GM19438 (cell line): ENCODE data around the gene FRMD5.

ENCODE experiments used
- ATAC-seq: cut with Tn5 transposase; IDR thresholded peaks from one replicate; pipeline ENCODE4 v1.9.1; 2021; ENCODE audit warnings: low read depth; ENCODE audit not compliant: unreplicated experiment

FRMD5 gene

DNA sequence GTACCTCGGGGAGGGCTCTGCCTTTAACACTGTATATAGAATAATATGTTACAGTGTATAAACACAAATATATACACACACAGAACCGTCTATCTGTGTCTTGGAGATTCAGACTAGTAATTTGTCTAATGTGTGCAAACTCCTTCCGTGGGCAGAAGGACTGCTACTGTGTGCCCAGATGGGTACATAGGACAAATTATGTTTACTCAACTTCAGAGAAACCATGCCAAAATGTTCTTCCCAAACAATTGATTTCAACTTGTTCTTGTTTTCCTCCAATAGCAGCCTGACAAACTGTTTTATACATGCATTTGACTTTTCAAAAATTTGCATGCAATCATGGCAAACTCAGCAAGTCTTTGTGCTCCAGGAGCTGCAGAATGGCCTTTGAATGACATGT lies 97.5 kb downstream of the FRMD5 start:
- ATAC-seq = no peak

GRCh38 chr15:44096596-44096995 lies 98.5 kb downstream of the FRMD5 start:
- ATAC-seq = no peak

DNA sequence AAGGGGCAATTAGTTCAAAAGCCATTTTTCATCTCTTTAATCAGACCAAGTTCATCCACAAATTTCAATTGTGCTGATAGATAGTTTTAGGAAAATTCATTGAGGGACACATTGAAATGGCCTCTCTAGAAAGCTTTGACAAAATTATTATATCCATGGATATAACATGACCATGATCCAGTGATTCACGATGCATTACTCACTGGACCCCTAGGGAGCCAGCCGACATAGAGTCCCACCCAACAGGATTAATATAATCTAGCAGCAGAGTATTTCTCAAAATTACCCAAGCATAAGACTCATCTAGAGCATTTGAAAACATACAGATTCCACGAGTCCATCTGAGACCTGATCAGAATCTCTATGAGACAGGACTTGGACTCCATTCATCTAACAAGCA lies 100.3 kb downstream of the FRMD5 start:
- no peak for ATAC-seq

GRCh38 chr15:44093836-44094235 lies 101.2 kb downstream of the FRMD5 start:
- no peak for ATAC-seq

GRCh38 chr15:44092221-44092620 lies 102.8 kb downstream of the FRMD5 start:
- no peak for ATAC-seq

- no peak for ATAC-seq
Measured at GRCh38 chr15:44087578-44088465, 107.2 kb downstream of the FRMD5 start.

- no peak for ATAC-seq
Measured at GRCh38 chr15:44084770-44085169, 110.3 kb downstream of the FRMD5 start.

DNA sequence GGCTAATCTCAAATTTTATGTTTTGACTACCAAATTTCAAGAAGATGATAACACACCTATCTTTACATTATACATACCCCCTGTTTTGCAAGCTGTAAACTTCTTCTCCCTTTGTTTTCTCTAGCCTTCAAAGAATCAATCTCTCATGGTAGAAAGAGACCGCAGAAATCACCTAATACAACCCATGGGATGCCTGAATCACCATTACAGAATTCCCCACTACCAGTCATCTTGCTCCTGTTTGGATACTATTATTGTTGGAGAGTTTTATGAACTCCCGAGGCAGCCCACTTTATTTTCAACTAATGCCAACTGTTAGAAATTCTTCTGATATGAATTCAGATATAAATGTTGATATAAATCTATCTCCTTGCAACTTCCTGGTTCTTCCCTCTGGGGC lies 110.9 kb downstream of the FRMD5 start:
- no peak for ATAC-seq

- no peak for ATAC-seq
Measured at GRCh38 chr15:44082558-44083157, 112.4 kb downstream of the FRMD5 start.

GRCh38 chr15:44081026-44082013 lies 113.8 kb downstream of the FRMD5 start:
- ATAC-seq = no peak

- no peak for ATAC-seq
Measured at GRCh38 chr15:44075535-44075934, 119.5 kb downstream of the FRMD5 start.

- ATAC-seq = no peak
Measured at GRCh38 chr15:44069489-44069888, 125.6 kb downstream of the FRMD5 start.

- ATAC-seq = no peak
Measured at GRCh38 chr15:44068347-44068746, 126.7 kb downstream of the FRMD5 start.

GRCh38 chr15:44066211-44066827 lies 128.8 kb downstream of the FRMD5 start:
- ATAC-seq = no peak

DNA sequence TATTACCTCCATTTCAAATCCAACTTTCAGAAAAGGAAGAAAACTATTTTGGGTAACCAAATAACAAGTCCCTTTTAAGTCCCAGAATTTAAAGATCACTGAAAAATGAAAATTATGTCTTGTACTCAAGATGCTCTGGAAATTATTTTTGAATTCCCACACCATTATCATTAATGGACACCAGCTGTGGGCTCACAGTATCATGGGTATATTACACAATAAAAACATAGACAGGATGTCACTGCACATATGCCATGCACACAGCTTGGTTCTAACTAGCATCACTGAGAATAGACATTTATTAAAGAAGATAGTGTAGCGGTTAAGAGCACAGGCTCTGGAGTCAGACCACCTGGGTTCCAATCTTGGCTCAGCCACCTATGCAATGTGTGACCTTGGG lies 130.4 kb downstream of the FRMD5 start:
- ATAC-seq = no peak

DNA sequence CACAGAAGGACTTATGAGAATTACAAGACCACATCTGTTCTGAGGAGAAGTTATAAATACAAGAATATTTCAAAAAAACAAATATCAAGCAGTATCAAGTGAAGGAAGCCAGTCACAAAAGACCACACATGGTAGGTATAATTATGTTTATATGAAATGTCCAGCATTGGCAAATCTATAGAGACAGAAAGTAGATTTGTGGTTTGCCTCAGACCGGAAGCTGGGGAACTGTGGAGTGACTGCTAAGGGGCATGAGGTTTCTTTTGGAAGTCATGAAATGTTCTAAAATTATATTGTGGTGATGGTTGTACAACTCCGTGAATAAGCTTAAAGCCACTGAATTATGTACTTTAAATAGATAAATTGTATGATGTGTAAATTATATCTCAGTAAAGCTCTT lies 136.9 kb downstream of the FRMD5 start:
- ATAC-seq = no peak

DNA sequence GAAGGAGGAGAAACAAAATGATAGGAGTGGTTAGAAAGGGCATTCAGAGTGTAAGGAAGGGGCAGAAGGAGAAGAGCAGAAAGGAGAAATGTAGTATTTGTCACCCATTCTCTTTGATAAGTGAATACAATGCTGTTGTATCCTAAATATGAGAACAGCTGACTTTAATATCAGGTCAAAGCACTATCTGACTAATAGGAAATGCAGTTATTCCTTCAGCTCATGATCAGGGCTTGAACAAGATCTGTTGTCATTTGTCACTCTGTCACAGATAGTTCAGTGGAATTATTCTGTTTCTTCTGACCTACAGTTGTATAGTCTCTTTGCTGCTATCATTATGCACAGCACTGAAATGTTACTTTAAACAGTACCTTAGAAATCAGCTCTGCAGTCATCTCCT lies 149.4 kb downstream of the FRMD5 start:
- ATAC-seq = no peak

DNA sequence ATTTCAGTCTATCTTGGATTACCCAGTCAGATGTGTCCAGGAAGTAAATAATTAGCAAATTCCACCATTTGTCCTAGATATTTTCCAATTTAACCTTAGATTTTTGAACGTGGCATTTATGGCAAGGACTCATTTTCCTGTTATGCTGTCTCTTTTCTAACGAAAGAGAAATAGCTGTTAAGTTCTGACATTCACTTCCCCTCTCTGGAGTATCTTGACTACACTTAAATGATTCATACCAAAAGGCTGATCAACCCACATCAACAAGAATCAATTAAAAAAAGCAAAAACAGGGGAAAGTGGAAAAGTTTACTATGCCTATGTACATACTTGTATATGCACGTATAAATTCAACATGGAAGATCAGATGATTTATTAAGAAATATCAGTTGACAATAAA lies 149.9 kb downstream of the FRMD5 start:
- ATAC-seq = no peak

- no peak for ATAC-seq
Measured at GRCh38 chr15:44038755-44039191, 156.3 kb downstream of the FRMD5 start.
